ENCODE measurements around the gene CDK9. TPM values are rescaled to one million over a fixed set of nuclear protein-coding genes. Genes with fewer than 3 reads are reported as not detected.

Gene CDK9
- total RNA-seq, 2 experiments from 2014 or later = 134 to 136 TPM

GRCh38 chr9:127790094-127790855 is 4.4 kb downstream of the CDK9 start:
- Mint-ChIP-seq H3K4me3 (no peak overlapping the region), H3K27ac (peak overlapping the region; percentile 13), H3K27me3 (no peaks in the 10 kb centered on the region), H3K9me3 (no peaks in the 10 kb centered on the region), H3K36me3 (peaks cover 31% of the 10 kb centered on the region), H3K4me1 (peaks cover 30% of the 10 kb centered on the region)
- ATAC-seq (ENCODE audit: low read depth) = no peak
- no peak for DNase-seq
- POLR2A ChIA-PET = no interaction called here

DNA sequence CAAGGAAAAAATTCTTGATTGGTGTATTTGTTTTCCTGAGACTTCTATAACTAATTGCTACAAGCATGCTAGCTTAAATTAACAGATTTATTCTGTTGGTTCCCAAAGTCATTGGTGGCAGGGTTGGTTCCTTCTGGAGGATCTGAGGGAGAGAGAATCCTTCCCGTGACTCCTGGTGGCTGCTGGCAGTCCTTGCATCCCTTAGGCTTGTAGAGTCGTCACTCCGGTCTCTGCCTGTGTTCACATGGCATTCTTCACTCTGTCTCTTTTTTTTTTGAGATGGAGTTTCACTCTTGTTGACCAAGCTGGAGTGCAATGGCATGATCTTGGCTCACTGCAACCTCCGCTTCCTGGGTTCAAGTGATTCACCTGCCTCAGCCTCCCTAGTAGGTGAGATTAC is 5.3 kb downstream of the CDK9 start:
- H3K9me3 Mint-ChIP-seq = no peaks in the 10 kb centered on the region
- H3K36me3 Mint-ChIP-seq = peaks cover 31% of the 10 kb centered on the region
- no peak overlapping the region for H3K4me3 Mint-ChIP-seq
- H3K27me3 Mint-ChIP-seq = no peaks in the 10 kb centered on the region
- DNase-seq (no peak), ATAC-seq (ENCODE audit: low read depth) (no peak)
- peaks cover 31% of the 10 kb centered on the region for H3K4me1 Mint-ChIP-seq
- no peak overlapping the region for H3K27ac Mint-ChIP-seq
- POLR2A ChIA-PET = interaction anchor here (2.7 kb wide), 1 partner anchor 12 kb away, joined by 13 read pairs; the partner anchor contains the start of gene FPGS

DNA sequence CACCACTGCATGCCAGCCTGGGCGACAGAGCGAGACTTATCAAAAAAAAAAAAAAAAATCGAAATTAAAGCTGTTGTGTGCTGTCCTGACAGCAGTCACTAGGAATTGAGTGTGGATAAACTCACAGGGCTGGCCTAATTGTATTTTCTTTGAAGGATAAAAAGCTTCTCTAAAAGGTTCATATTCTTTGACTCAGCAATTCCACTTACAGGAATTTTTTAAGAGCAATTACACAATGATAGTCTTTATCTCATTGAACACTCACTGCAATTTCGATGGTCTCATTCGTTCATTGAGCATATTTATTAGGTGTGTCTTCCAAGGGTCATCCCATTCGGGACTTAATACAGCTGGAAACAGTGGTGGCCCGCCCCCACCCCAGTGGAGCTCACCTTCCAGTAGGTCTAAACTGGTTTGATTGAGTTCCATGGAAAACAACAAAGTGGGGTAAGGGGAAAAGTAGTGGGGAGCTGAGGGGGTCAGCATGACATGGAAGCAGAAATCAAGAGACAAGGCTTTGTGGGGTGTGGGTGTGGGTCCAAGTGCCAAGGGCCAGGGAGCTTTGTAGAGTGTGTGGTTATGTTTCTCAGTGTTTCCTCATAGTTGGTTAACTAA is 6.7 kb downstream of the CDK9 start:
- POLR2A ChIA-PET = interaction anchor here (0.5 to 2.7 kb wide), 10 partner anchors 10 to 140 kb away, joined by 3 to 13 read pairs (median 4); partner anchors contain the start of genes FPGS, PTRH1, TOR2A and TTC16
- DNase-seq (no peak), ATAC-seq (ENCODE audit: low read depth) (no peak)
- H3K4me1 Mint-ChIP-seq = peaks cover 33% of the 10 kb centered on the region
- no peaks in the 10 kb centered on the region for H3K9me3 Mint-ChIP-seq
- no peak overlapping the region for H3K4me3 Mint-ChIP-seq
- H3K36me3 Mint-ChIP-seq = peaks cover 24% of the 10 kb centered on the region
- H3K27me3 Mint-ChIP-seq = no peaks in the 10 kb centered on the region
- H3K27ac Mint-ChIP-seq = peak overlapping the region; percentile 9

GRCh38 chr9:127793093-127793708 is 7.4 kb downstream of the CDK9 start:
- H3K4me3 Mint-ChIP-seq = no peak overlapping the region
- H3K27me3 Mint-ChIP-seq = no peaks in the 10 kb centered on the region
- DNase-seq (no peak), ATAC-seq (ENCODE audit: low read depth) (no peak)
- H3K4me1 Mint-ChIP-seq = peaks cover 33% of the 10 kb centered on the region
- peak overlapping the region; percentile 45 for H3K27ac Mint-ChIP-seq
- peaks cover 20% of the 10 kb centered on the region for H3K36me3 Mint-ChIP-seq
- POLR2A ChIA-PET = interaction anchor here (0.9 to 2.7 kb wide), 6 partner anchors 10 to 118 kb away, joined by 3 to 13 read pairs (median 4); partner anchors contain the start of genes FPGS and TOR2A
- H3K9me3 Mint-ChIP-seq = no peaks in the 10 kb centered on the region

GRCh38 chr9:127794001-127794791 is 8.4 kb downstream of the CDK9 start:
- no peak overlapping the region for H3K4me3 Mint-ChIP-seq
- DNase-seq (no peak), ATAC-seq (ENCODE audit: low read depth) (no peak)
- no peak overlapping the region for H3K27ac Mint-ChIP-seq
- H3K36me3 Mint-ChIP-seq = peaks cover 16% of the 10 kb centered on the region
- peaks cover 32% of the 10 kb centered on the region for H3K4me1 Mint-ChIP-seq
- POLR2A ChIA-PET = interaction anchor here (0.7 to 2.7 kb wide), 5 partner anchors 9 to 1102 kb away, joined by 3 to 13 read pairs (median 5); partner anchors contain the start of genes CDK9 and FPGS
- no peaks in the 10 kb centered on the region for H3K27me3 Mint-ChIP-seq
- no peaks in the 10 kb centered on the region for H3K9me3 Mint-ChIP-seq

GRCh38 chr9:127796225-127796813 is 10.5 kb downstream of the CDK9 start:
- H3K4me3 Mint-ChIP-seq = peak overlapping the region; percentile 69
- POLR2A ChIA-PET = interaction anchor here (0.6 to 1.7 kb wide), 11 partner anchors 10 to 260 kb away, joined by 3 to 14 read pairs (median 4); partner anchors contain the start of genes CDK9 and ENG
- H3K9me3 Mint-ChIP-seq = no peaks in the 10 kb centered on the region
- H3K36me3 Mint-ChIP-seq = peaks cover 4% of the 10 kb centered on the region
- H3K27me3 Mint-ChIP-seq = no peaks in the 10 kb centered on the region
- H3K4me1 Mint-ChIP-seq = peaks cover 24% of the 10 kb centered on the region
- peak overlapping the region; percentile 73 for H3K27ac Mint-ChIP-seq
- DNase-seq = no peak
- ATAC-seq (ENCODE audit: low read depth) = peak; percentile 11

GRCh38 chr9:127796852-127797370 is 11.1 kb downstream of the CDK9 start:
- ATAC-seq (ENCODE audit: low read depth) = peak; percentile 51
- Mint-ChIP-seq H3K36me3 (peaks cover 3% of the 10 kb centered on the region), H3K9me3 (no peaks in the 10 kb centered on the region), H3K4me1 (peaks cover 27% of the 10 kb centered on the region), H3K27ac (peak overlapping the region; percentile 73), H3K27me3 (no peaks in the 10 kb centered on the region), H3K4me3 (peak overlapping the region; percentile 69)
- no peak for DNase-seq
- POLR2A ChIA-PET = interaction anchor here (0.6 to 1.7 kb wide), 15 partner anchors 9 to 261 kb away, joined by 3 to 14 read pairs (median 4); partner anchors contain the start of genes CDK9 and ENG

DNA sequence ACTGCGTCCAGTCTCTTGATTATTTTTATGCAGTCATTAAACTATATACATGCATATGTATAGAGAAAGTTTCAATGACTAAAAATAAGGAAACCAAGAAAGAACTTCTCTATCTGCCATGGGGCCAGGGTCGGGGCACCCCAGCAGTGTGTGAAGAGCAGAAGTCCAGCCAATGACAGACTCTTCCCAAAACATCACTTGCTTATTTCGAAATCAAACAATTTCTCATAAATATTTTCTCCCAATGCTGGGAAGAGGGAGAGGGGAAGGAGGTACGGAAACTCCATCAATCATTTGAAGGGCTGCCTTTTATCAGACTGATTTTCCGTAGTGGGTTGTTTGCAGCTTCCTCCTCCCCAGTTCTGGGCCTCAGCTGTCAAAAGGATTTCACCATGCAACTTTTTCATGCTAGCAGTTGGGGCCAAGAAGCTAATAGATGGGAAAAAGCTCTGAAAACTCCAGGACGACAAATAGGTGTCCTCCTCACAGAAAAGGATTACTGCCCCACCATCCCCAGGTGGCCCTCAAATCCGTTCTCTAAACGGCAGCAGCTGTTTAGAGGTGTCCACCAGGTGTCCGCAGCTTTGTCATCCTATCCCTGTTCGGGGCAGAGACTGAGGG is 16.2 kb downstream of the CDK9 start:
- Mint-ChIP-seq H3K27me3 (no peaks in the 10 kb centered on the region), H3K36me3 (peaks cover 7% of the 10 kb centered on the region), H3K4me1 (peaks cover 26% of the 10 kb centered on the region), H3K27ac (peak overlapping the region; percentile 86), H3K4me3 (peak overlapping the region; percentile 85), H3K9me3 (no peaks in the 10 kb centered on the region)
- DNase-seq (no peak), ATAC-seq (ENCODE audit: low read depth) (no peak)
- POLR2A ChIA-PET = interaction anchor here (0.6 to 4.1 kb wide), 11 partner anchors 10 to 386 kb away, joined by 3 to 16 read pairs (median 5); partner anchors contain the start of genes CDK9 and SH2D3C

DNA sequence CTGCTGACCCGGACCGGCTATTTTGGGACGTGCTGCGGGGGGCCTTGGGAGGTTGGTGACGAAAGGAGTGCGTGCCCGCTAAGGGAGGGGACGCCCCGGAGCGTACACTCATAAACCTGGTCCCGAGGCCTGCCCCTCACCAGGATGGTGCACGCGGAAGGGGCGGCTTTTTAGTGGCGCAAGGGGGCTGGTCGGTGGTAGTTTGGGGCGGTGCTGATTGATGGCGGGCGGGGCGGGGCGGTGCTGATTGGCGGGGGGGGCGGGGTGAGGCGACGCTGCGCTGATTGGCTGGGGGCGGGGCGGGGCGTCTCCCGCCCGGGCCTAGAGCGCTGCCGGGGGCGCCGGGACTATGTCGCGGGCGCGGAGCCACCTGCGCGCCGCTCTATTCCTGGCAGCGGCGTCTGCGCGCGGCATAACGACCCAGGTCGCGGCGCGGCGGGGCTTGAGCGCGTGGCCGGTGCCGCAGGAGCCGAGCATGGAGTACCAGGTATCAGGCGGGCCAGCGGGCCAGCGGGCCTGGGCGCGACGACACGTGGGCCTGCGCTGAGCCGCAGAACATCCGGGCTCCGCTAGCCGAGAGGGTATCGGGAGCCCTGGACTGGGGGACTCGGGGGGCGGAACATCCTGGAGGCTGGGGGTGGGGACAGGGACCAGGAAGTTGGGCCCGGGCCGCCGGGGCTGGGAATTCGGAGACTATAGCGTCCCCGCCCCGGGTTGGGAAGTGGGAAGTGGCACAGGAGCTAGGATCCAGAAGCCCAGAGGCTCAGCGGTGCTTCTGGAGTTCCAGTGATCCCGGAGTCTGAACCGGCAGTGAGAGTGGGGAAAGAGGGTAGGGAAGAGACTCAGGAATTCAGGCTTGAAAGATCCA is 17.0 kb downstream of the CDK9 start, which contains the start of gene FPGS:
Gene FPGS, plus strand, starts transcription at position 307 of the 868 bp plus-strand sequence. Its CDS starts 43 bp downstream, at position 350.
- DNase-seq (peak; percentile 92), ATAC-seq (ENCODE audit: low read depth) (peak; percentile 91)
- Mint-ChIP-seq H3K27ac (peak within 1 kb of the TSS; percentile 98), H3K4me3 (peak within 1 kb of the TSS; percentile 97), H3K27me3 (no peaks in the 10 kb centered on the region), H3K36me3 (peaks cover 7% of the 10 kb centered on the region), H3K9me3 (no peaks in the 10 kb centered on the region), H3K4me1 (peaks cover 22% of the 10 kb centered on the region)
- POLR2A ChIA-PET = interaction anchor here (0.6 to 4.1 kb wide), 15 partner anchors 10 to 371 kb away, joined by 3 to 16 read pairs (median 4); partner anchors contain the start of genes CDK9 and SH2D3C

- POLR2A ChIA-PET = interaction anchor here (0.6 to 4.1 kb wide), 8 partner anchors 11 to 234 kb away, joined by 3 to 16 read pairs (median 4); partner anchors contain the start of gene CDK9
- Mint-ChIP-seq H3K4me1 (peaks cover 19% of the 10 kb centered on the region), H3K27ac (peak overlapping the region; percentile 98), H3K27me3 (no peaks in the 10 kb centered on the region), H3K4me3 (peak overlapping the region; percentile 97), H3K36me3 (peaks cover 7% of the 10 kb centered on the region), H3K9me3 (no peaks in the 10 kb centered on the region)
- no peak for ATAC-seq (ENCODE audit: low read depth)
- no peak for DNase-seq
Measured at GRCh38 chr9:127803507-127804352, 17.9 kb downstream of the CDK9 start.
